Measurements from ENCODE around the gene FAM83B. TPM values are rescaled to one million over a fixed set of nuclear protein-coding genes. Genes with fewer than 3 reads are reported as not detected.

Gene FAM83B
- total and polyA plus RNA-seq, 2 of the 13 experiments (the other 11 are each of a cell fraction or from before 2014, with no cell fraction given): not detected

DNA sequence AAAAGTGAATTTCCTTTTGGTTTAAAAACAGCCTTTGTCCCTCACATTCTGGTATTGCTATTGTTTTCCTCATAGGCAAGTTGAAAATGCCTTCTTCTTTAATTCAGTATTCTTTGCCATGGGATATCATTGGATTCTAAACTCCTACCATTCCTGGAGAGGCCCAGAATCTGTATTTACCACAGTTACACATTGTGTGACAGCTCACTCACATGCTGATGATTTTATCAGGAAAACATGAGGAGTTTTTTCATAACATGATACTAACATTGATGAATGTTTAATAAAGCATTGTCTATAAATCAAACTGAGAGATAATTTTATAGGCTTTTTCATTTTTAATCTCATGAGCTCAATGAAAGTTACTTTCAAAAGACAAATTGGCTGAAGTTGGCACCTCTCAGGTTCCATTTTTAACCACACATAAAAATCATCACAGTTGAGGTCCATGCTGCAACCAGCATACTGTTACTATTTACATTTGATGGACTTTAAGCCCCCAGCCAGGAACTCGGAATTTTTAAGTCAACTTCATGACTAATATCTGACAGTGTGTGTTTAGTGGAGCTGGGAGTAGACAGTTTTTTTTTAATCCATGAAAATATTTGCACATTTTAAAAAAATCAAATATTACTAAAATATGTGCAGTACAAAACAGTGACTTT, 82.8 kb downstream of the FAM83B start (continued):
- TF ChIP-seq, protein P1, sequence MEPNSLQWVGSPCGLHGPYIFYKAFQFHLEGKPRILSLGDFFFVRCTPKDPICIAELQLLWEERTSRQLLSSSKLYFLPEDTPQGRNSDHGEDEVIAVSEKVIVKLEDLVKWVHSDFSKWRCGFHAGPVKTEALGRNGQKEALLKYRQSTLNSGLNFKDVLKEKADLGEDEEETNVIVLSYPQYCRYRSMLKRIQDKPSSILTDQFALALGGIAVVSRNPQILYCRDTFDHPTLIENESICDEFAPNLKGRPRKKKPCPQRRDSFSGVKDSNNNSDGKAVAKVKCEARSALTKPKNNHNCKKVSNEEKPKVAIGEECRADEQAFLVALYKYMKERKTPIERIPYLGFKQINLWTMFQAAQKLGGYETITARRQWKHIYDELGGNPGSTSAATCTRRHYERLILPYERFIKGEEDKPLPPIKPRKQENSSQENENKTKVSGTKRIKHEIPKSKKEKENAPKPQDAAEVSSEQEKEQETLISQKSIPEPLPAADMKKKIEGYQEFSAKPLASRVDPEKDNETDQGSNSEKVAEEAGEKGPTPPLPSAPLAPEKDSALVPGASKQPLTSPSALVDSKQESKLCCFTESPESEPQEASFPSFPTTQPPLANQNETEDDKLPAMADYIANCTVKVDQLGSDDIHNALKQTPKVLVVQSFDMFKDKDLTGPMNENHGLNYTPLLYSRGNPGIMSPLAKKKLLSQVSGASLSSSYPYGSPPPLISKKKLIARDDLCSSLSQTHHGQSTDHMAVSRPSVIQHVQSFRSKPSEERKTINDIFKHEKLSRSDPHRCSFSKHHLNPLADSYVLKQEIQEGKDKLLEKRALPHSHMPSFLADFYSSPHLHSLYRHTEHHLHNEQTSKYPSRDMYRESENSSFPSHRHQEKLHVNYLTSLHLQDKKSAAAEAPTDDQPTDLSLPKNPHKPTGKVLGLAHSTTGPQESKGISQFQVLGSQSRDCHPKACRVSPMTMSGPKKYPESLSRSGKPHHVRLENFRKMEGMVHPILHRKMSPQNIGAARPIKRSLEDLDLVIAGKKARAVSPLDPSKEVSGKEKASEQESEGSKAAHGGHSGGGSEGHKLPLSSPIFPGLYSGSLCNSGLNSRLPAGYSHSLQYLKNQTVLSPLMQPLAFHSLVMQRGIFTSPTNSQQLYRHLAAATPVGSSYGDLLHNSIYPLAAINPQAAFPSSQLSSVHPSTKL (CRISPR knock-in tag; IDR thresholded peaks at IDR 0.05): peak; percentile 94
- TF ChIP-seq NR2F6 (IDR thresholded peaks at IDR 0.05) (peak; percentile 39; the same call in 1 of the 2 replicates), NR2F6 (CRISPR knock-in tag; IDR thresholded peaks at IDR 0.05) (peak; percentile 34; the same call in 1 of the 2 replicates), ZNF512 (CRISPR knock-in tag; IDR thresholded peaks at IDR 0.05) (no peak), CHD4 (IDR thresholded peaks at IDR 0.05; ENCODE audit: borderline replicate concordance, low read length) (peak; percentile 76; the same call in 1 of the 2 replicates), ZNF75D (CRISPR knock-in tag; IDR thresholded peaks at IDR 0.05; ENCODE audit: borderline replicate concordance) (no peak), SMARCC2 (IDR thresholded peaks at IDR 0.05) (peak; percentile 98), MEIS1 (CRISPR knock-in tag; IDR thresholded peaks at IDR 0.05; ENCODE audit: borderline replicate concordance) (no peak), ZNF121 (CRISPR knock-in tag; IDR thresholded peaks at IDR 0.05) (no peak), PITX1 (CRISPR knock-in tag; IDR thresholded peaks at IDR 0.05) (peak; percentile 74), HDAC6 (IDR thresholded peaks at IDR 0.05; ENCODE audit: low read depth, low read length) (no peak), JARID2 (CRISPR knock-in tag; IDR thresholded peaks at IDR 0.05; ENCODE audit: insufficient replicate concordance) (no peak), KLF11 (CRISPR knock-in tag; IDR thresholded peaks at IDR 0.05) (peak; percentile 23; the same call in 1 of the 2 replicates), XBP1 (CRISPR knock-in tag; IDR thresholded peaks at IDR 0.05) (no peak)
- TF ChIP-seq, protein P2, sequence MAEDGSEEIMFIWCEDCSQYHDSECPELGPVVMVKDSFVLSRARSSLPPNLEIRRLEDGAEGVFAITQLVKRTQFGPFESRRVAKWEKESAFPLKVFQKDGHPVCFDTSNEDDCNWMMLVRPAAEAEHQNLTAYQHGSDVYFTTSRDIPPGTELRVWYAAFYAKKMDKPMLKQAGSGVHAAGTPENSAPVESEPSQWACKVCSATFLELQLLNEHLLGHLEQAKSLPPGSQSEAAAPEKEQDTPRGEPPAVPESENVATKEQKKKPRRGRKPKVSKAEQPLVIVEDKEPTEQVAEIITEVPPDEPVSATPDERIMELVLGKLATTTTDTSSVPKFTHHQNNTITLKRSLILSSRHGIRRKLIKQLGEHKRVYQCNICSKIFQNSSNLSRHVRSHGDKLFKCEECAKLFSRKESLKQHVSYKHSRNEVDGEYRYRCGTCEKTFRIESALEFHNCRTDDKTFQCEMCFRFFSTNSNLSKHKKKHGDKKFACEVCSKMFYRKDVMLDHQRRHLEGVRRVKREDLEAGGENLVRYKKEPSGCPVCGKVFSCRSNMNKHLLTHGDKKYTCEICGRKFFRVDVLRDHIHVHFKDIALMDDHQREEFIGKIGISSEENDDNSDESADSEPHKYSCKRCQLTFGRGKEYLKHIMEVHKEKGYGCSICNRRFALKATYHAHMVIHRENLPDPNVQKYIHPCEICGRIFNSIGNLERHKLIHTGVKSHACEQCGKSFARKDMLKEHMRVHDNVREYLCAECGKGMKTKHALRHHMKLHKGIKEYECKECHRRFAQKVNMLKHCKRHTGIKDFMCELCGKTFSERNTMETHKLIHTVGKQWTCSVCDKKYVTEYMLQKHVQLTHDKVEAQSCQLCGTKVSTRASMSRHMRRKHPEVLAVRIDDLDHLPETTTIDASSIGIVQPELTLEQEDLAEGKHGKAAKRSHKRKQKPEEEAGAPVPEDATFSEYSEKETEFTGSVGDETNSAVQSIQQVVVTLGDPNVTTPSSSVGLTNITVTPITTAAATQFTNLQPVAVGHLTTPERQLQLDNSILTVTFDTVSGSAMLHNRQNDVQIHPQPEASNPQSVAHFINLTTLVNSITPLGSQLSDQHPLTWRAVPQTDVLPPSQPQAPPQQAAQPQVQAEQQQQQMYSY (CRISPR knock-in tag; IDR thresholded peaks at IDR 0.05): no peak

Data from HepG2 (cell line).